Glomerular endothelial cell (primary cell): ENCODE measurements around the gene LRIT1. TPM values are rescaled to one million over a fixed set of nuclear protein-coding genes. Genes with fewer than 3 reads are reported as not detected.

Source experiments
- DNase-seq: peaks from one replicate; pipeline ENCODE4 v3.0.0-alpha.2; 2011; ENCODE audit warnings: low read depth, low spot score; ENCODE audit errors: extremely low read depth
- total RNA-seq: library from RNA; depleted of rRNA; stranded (reverse); fragments of >200 nt; gene quantifications from 2 replicates; pipeline ENCODE4 v1.2.3, GENCODE V29; 2015

Gene LRIT1
- total RNA-seq, 1 donor from 2014 or later = not detected

- DNase-seq = no peak
Observed at GRCh38 chr10:84217746-84218145, 23.6 kb downstream of the LRIT1 start.

GRCh38 chr10:84216834-84217233 lies 24.5 kb downstream of the LRIT1 start:
- DNase-seq = no peak

DNA sequence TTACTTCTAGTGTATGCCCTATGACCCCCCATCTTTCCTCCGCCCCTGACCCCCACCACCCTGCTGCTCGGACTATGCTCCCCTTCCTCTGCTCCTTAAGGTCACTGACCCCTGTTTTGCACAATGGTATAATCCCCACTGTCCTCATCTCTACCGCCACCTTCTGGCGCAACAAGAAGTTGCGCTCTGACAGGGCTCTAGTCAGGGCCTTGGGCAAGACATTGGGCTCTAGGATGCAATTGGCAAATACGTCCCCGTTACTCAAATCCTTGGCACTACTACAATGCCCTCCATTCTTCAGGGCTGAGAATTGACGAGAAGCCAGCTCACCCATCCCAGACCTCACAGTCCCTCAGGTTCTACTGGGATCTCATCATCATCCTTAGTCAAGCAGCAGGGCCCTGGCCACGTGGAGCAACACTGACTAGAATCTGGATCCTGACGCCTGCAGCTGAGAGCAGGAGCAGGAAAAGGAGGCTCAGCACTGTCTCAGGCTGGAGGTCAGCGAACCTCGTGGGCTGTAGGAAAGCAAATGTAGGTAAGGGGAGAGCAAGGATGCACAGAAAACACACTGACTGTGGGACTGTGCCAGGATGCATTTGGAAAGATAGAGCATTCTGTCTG lies 26.6 kb downstream of the LRIT1 start:
- DNase-seq = no peak

DNA sequence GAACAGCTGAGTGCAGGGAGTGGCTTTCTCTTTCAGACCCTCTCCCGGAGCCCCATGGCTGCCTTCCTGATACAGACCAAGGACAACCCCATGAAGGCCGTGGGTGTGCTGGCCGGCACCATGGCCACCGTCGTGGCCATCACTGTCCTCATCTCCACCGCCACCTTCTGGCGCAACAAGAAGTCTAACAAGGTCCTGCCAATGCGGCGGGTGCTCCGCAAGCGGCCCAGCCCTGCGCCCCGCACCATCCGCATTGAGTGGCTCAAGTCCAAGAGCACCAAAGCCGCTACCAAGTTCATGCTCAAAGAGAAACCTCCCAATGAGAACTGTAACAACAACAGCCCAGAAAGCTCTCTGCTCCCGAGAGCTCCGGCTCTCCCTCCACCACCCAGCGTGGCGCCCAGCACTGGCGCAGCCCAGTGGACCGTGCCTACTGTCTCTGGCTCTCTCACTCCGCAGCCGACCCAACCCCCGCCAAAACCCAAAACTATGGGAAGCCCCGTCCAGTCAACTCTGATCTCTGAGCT lies 27.2 kb downstream of the LRIT1 start:
- DNase-seq = no peak

- DNase-seq = no peak
Observed at GRCh38 chr10:84213076-84213475, 28.3 kb downstream of the LRIT1 start.

- DNase-seq = no peak
Observed at GRCh38 chr10:84212014-84212413, 29.3 kb downstream of the LRIT1 start.

DNA sequence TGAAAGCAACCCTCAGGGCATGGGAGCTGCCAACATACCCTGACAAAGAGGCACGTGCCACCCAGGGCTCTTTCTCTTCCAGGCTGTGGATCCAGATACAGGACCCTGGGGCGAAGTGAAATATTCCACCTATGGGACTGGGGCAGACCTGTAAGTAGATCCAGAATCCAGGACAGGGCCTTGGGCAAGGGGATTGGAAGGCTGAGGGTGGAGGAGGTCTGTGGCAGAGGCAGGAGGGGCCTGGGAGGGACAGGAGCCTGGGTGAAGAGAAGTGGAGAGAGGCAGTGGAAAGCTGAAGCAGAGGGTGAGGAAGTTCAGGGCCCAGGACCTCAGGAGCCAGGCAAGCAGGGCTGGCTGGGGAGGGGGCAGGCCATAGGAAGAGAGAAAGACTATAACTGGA lies 29.8 kb downstream of the LRIT1 start:
- no peak for DNase-seq

DNA sequence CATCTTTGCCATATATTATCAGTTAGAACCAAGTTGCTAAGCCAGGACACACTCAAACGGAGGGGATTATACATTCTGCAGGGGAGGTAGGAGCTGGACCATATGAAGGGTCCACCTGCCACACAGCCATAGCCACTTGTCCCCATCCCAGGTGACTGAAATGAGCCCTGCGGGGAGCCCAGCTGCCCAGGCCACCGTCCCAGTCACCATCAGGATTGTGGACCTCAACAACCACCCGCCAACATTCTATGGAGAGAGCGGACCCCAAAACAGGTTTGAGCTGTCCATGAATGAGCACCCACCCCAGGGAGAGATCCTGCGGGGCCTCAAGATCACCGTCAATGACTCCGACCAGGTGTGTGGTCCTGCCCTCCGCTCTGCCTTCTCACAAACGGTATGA lies 33.3 kb downstream of the LRIT1 start:
- no peak for DNase-seq

- DNase-seq = no peak
Observed at GRCh38 chr10:84205853-84206525, 35.4 kb downstream of the LRIT1 start.

DNA sequence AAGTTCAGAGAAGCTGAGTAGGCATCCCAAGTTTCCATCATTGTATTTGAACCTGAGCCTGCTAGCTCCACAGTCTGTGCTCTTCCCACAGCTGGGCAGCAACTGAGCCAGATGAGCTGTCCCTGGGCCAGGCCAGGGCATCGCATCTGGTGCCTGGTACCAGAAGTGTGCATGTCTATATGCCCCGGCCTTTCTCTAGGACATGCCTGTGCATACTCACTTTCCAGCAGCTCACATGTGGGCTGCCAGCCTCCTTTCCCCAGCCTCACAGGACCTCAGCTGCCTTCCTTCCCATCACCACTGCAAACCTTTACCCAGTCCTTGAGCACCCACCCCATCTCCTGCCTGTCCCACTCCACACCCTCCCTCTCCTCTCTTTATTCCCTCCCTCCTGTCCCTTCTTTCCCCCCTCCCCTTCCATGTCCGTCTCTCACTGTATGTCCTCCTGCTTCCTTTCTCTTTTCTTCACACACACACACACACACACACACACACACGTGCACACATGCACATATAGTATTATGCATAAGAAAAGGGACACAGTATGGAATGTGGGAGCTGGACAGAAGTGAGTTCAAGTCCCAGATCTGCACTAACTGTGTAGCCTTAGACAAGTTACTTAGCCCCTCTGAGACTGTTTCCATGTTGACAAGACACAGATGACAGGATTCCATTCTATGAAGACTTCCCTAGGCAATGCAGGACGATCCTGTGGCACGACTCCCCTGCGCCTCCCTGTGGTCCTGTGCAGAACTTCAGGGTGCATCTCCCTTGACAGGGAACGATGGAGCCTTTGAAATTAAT lies 36.1 kb downstream of the LRIT1 start:
- no peak for DNase-seq

DNA sequence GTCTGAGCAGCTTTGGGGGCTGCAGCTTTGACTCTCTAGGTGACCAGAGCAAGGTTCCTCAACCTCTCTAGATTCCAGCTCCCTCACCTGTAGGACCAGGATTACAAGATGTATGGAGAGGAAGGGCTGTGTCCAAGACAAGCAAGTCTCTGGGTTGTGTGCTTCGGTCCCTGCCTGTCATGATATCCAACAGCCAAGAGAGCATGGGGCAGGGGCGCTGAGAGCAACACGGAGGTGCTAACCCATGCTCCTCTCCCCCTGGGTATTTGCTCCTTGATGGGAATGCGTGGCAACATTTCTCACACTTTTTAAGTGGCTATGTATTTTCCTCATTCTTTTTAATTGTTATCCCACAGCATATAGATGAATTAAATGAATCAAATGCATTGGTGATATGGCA lies 36.7 kb downstream of the LRIT1 start:
- no peak for DNase-seq

GRCh38 chr10:84204122-84204521 lies 37.2 kb downstream of the LRIT1 start:
- no peak for DNase-seq

GRCh38 chr10:84202349-84202748 lies 39.0 kb downstream of the LRIT1 start:
- no peak for DNase-seq

- DNase-seq = no peak
Observed at GRCh38 chr10:84201682-84202081, 39.7 kb downstream of the LRIT1 start.

GRCh38 chr10:84201244-84201606 lies 40.1 kb downstream of the LRIT1 start:
- no peak for DNase-seq

DNA sequence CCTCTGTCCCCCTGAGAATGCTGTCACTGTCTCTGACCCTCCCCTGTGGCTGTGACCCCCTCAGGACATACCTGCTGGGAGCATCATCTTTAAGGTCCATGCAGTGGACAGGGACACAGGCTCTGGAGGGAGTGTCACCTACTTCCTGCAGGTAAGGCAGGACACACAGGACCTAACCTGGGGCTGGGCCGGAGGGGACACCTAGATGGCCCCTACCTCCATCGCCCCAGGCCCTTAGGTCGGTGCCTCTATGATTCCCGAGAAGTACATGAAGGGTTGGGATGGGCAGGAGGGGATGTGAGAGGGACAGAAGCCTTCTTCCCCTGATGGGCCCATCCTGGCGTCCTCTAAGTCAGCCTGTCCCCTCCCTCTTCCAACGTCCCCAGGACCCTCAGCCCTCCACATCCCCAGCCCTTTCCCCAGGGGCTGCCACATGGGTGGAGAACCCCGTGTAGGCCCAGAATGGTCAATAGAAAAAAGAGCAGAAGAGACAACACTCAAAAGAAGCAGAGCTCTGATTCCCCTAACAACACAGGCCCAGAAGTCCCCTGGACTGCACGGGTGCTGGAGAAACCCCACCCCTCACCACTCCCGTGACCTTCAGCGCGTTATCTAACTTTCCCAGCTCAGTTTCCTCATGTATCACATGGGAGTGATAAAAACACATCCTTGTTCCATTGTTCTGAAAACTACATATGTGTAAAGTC lies 40.7 kb downstream of the LRIT1 start:
- DNase-seq = no peak

DNA sequence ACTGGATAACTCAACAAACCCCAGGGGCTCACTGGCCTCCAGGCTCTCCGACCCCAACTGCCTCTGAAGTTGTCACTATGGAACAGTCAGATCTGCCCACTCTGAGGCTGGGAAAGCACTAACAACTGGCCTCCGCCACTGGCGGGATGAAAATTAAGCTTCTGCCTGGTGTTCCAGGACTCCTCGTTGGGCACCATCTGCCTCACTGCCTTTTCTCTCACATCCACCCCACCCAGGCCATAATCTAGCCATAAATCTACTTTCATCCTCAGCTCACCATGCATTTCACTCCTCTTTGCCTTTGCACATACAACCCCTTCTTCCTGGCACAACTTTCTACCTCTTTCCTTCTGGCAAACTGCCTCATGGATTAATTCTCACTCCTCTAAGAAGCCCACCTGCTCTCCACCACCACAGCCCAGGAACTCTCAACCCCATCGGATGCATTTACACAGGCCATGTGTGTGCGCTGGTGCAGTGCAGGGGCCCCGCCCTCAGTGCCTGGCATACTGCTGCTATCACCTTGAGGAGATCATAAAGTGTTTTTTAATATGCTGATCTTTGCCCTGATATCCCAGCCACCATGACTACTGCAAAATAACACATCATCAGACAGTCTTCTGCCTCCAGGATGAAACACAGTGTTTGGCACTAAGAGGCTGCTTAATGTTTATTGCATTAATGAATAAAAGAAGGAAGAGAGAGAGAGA lies 43.0 kb downstream of the LRIT1 start:
- DNase-seq = no peak

- no peak for DNase-seq
Observed at GRCh38 chr10:84197643-84198042, 43.7 kb downstream of the LRIT1 start.

DNA sequence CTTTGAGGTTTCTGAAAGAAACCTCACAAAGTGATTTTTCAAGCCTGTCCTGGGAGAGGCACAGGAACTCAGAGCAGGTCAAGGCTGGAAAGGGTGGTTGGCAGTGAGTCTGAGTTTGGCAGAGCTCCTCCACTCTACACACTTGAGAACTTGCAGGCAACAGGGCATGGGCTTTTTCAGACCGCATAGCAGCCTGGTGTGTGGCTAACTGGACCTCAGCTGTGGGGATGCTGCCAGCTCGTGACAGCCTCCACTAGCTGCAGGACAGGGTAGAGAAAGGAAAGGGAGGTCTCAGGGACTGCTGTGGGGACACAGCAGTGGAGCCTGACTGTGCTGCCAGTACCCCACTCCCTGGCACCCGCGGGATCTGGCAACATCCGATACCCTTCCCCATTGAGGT lies 44.4 kb downstream of the LRIT1 start:
- no peak for DNase-seq

GRCh38 chr10:84196083-84196482 lies 45.3 kb downstream of the LRIT1 start:
- no peak for DNase-seq
